Adrenal gland (tissue), 5 donors: Measurements from ENCODE around the gene TEX11.

Experiments used
- CTCF ChIP-seq, 6 experiments: fragments of 450-650 bp in 4 of 6; fragments of 200-600 bp in 2 of 6; sonication (generic) in 1 of 6; IDR thresholded peaks; 1 replicate in 5 of 6; 2 replicates in 1 of 6; pipeline versions ENCODE4 v1.5.1 to v1.8.0; 2016 to 2021; ENCODE audit warnings: antibody characterized with exemption in 6 of 6, mild to moderate bottlenecking in 2 of 6, moderate library complexity in 1 of 6
- POLR2A ChIP-seq, 2 donors: fragments of 450-650 bp; IDR thresholded peaks; one replicate each; pipeline ENCODE4 v1.6.1; 2017; ENCODE audit warnings: antibody characterized with exemption in 2 of 2, mild to moderate bottlenecking in 2 of 2, moderate library complexity in 1 of 2
- donor health status: DM: no; HTN: no; CAD: no.

- TF ChIP-seq CTCF (IDR thresholded peaks at IDR 0.05) (no peak), POLR2A (IDR thresholded peaks at IDR 0.05) (no peak)
Observed at GRCh38 chrX:70482300-70482699, 426.2 kb downstream of the TEX11 start.
